GM12873 (cell line): ENCODE data around the gene CTIF.

Experiments
- CTCF ChIP-seq: IDR thresholded peaks from 2 replicates; pipeline ENCODE4 v1.5.1; 2012; ENCODE audit warnings: low read depth, mild to moderate bottlenecking, moderate library complexity, low read length, control low read depth; ENCODE audit not compliant: insufficient read depth; ENCODE audit errors: missing control alignments

CTIF gene

GRCh38 chr18:48528861-48529260, 10.0 kb upstream of the CTIF start:
- TF ChIP-seq CTCF: no peak

- no peak for TF ChIP-seq CTCF
Observed at GRCh38 chr18:48529796-48530195, 9.0 kb upstream of the CTIF start.

GRCh38 chr18:48530399-48531081, 8.3 kb upstream of the CTIF start:
- TF ChIP-seq CTCF: no peak

GRCh38 chr18:48531082-48531403, 7.8 kb upstream of the CTIF start:
- no peak for TF ChIP-seq CTCF

- TF ChIP-seq CTCF: no peak
Observed at GRCh38 chr18:48531908-48532307, 6.9 kb upstream of the CTIF start.

- no peak for TF ChIP-seq CTCF
Observed at GRCh38 chr18:48533340-48534070, 5.3 kb upstream of the CTIF start.

GRCh38 chr18:48534364-48534763, 4.5 kb upstream of the CTIF start:
- no peak for TF ChIP-seq CTCF
